ENCODE measurements around the gene SPOUT1. TPM values are rescaled to one million over a fixed set of nuclear protein-coding genes. Genes with fewer than 3 reads are reported as not detected.

Gene SPOUT1
- total RNA-seq, 1 experiment from 2014 or later: 38.5 TPM

- Histone ChIP-seq H3K36me3 (peaks cover 55% of the 10 kb centered on the region), H3K27me3 (no peaks in the 10 kb centered on the region), H3K4me3 (no peak overlapping the region), H3K27ac (no peak overlapping the region), H3K4me1 (0 out of 2 replicates have a peak, but pooled peaks cover 4% of the 10 kb centered on the region), H3K9me3 (replicated peaks) (no peaks in the 10 kb centered on the region)
- DNase-seq: no peak
These were observed 6.2 kb downstream of the SPOUT1 start for GRCh38 chr9:128823362-128823902.

- H3K4me1 ChIP-seq: 0 out of 2 replicates have a peak, but pooled peaks cover 4% of the 10 kb centered on the region
- DNase-seq: no peak
- H3K27me3 ChIP-seq: no peaks in the 10 kb centered on the region
- no peak overlapping the region for H3K27ac ChIP-seq
- H3K4me3 ChIP-seq: no peak overlapping the region
- no peaks in the 10 kb centered on the region for H3K9me3 ChIP-seq (replicated peaks)
- peaks cover 50% of the 10 kb centered on the region for H3K36me3 ChIP-seq
These were observed 7.1 kb downstream of the SPOUT1 start for GRCh38 chr9:128822407-128823042.

- no peak for DNase-seq
- no peaks in the 10 kb centered on the region for H3K9me3 ChIP-seq (replicated peaks)
- H3K4me1 ChIP-seq: 0 out of 2 replicates have a peak, but pooled peaks cover 4% of the 10 kb centered on the region
- no peak overlapping the region for H3K27ac ChIP-seq
- H3K4me3 ChIP-seq: no peak overlapping the region
- H3K27me3 ChIP-seq: no peaks in the 10 kb centered on the region
- H3K36me3 ChIP-seq: peaks cover 43% of the 10 kb centered on the region
These were observed 7.8 kb downstream of the SPOUT1 start for GRCh38 chr9:128821584-128822406.

GRCh38 chr9:128820665-128821583, 8.7 kb downstream of the SPOUT1 start:
- no peak for DNase-seq
- H3K4me3 ChIP-seq: no peak overlapping the region
- H3K36me3 ChIP-seq: peaks cover 36% of the 10 kb centered on the region

GRCh38 chr9:128819716-128820664, 9.6 kb downstream of the SPOUT1 start:
- 0 out of 2 replicates have a peak, but pooled peaks cover 4% of the 10 kb centered on the region for H3K4me1 ChIP-seq
- H3K36me3 ChIP-seq: peaks cover 29% of the 10 kb centered on the region
- no peaks in the 10 kb centered on the region for H3K9me3 ChIP-seq (replicated peaks)
- H3K4me3 ChIP-seq: no peak overlapping the region
- H3K27ac ChIP-seq: no peak overlapping the region
- no peak for DNase-seq
- H3K27me3 ChIP-seq: no peaks in the 10 kb centered on the region

More at GRCh38 chr9:128820665-128821583, 8.7 kb downstream of the SPOUT1 start:
- no peaks in the 10 kb centered on the region for H3K27me3 ChIP-seq
- 0 out of 2 replicates have a peak, but pooled peaks cover 4% of the 10 kb centered on the region for H3K4me1 ChIP-seq
- no peaks in the 10 kb centered on the region for H3K9me3 ChIP-seq (replicated peaks)
- H3K27ac ChIP-seq: no peak overlapping the region

- peak; percentile 61 to 67 for DNase-seq
- no peaks in the 10 kb centered on the region for H3K9me3 ChIP-seq (replicated peaks)
- no peak overlapping the region; the same call in 1 of the 2 replicates for H3K27ac ChIP-seq
- peak overlapping the region; percentile 69 for H3K4me3 ChIP-seq
- H3K4me1 ChIP-seq: 0 out of 2 replicates have a peak, but pooled peaks cover 4% of the 10 kb centered on the region
- H3K27me3 ChIP-seq: no peaks in the 10 kb centered on the region
- peaks cover 21% of the 10 kb centered on the region for H3K36me3 ChIP-seq
These were observed 10.5 kb downstream of the SPOUT1 start for GRCh38 chr9:128818839-128819715.

GRCh38 chr9:128818099-128818838, 11.3 kb downstream of the SPOUT1 start, which contains the start of gene ENDOG:
ENDOG (plus strand) TSS chr9:128818500; CDS start chr9:128818685, 185 bp downstream.
- H3K4me3 ChIP-seq: peak within 1 kb of the TSS; percentile 69
- H3K27ac ChIP-seq: peak within 1 kb of the TSS; percentile 49
- H3K4me1 ChIP-seq: 0 out of 2 replicates have a peak, but pooled peaks cover 4% of the 10 kb centered on the region
- H3K27me3 ChIP-seq: no peaks in the 10 kb centered on the region
- H3K36me3 ChIP-seq: peaks cover 17% of the 10 kb centered on the region
- H3K9me3 ChIP-seq (replicated peaks): no peaks in the 10 kb centered on the region
- DNase-seq: peak; percentile 98 to 99

GRCh38 chr9:128810873-128811272, 18.7 kb downstream of the SPOUT1 start:
- Histone ChIP-seq H3K27ac (no peak overlapping the region), H3K4me3 (no peak overlapping the region)
- DNase-seq: no peak

GRCh38 chr9:128809831-128810230, 19.8 kb downstream of the SPOUT1 start:
- H3K4me1 ChIP-seq: no peaks in the 10 kb centered on the region
- H3K4me3 ChIP-seq: no peak overlapping the region
- H3K27me3 ChIP-seq: no peaks in the 10 kb centered on the region
- H3K9me3 ChIP-seq (replicated peaks): no peaks in the 10 kb centered on the region
- H3K36me3 ChIP-seq: peaks cover 24% of the 10 kb centered on the region
- DNase-seq: no peak
- H3K27ac ChIP-seq: no peak overlapping the region

More at GRCh38 chr9:128810873-128811272, 18.7 kb downstream of the SPOUT1 start:
- peaks cover 14% of the 10 kb centered on the region for H3K36me3 ChIP-seq
- H3K27me3 ChIP-seq: no peaks in the 10 kb centered on the region
- H3K9me3 ChIP-seq (replicated peaks): no peaks in the 10 kb centered on the region
- H3K4me1 ChIP-seq: no peaks in the 10 kb centered on the region

- peaks cover 26% of the 10 kb centered on the region for H3K36me3 ChIP-seq
- no peaks in the 10 kb centered on the region for H3K4me1 ChIP-seq
- H3K4me3 ChIP-seq: no peak overlapping the region
- no peaks in the 10 kb centered on the region for H3K27me3 ChIP-seq
- no peak overlapping the region for H3K27ac ChIP-seq
- no peak for DNase-seq
- no peaks in the 10 kb centered on the region for H3K9me3 ChIP-seq (replicated peaks)
These were observed 20.5 kb downstream of the SPOUT1 start for GRCh38 chr9:128809036-128809599.

GRCh38 chr9:128808543-128808942, 21.1 kb downstream of the SPOUT1 start:
- DNase-seq: no peak
- H3K4me1 ChIP-seq: no peaks in the 10 kb centered on the region
- H3K27ac ChIP-seq: no peak overlapping the region
- H3K9me3 ChIP-seq (replicated peaks): no peaks in the 10 kb centered on the region
- no peak overlapping the region for H3K4me3 ChIP-seq
- H3K27me3 ChIP-seq: no peaks in the 10 kb centered on the region
- peaks cover 31% of the 10 kb centered on the region for H3K36me3 ChIP-seq

- no peaks in the 10 kb centered on the region for H3K27me3 ChIP-seq
- no peak for DNase-seq
- H3K4me3 ChIP-seq: no peak overlapping the region
- no peaks in the 10 kb centered on the region for H3K4me1 ChIP-seq
- no peak overlapping the region for H3K27ac ChIP-seq
- H3K9me3 ChIP-seq (replicated peaks): no peaks in the 10 kb centered on the region
- peaks cover 38% of the 10 kb centered on the region for H3K36me3 ChIP-seq
These were observed 21.8 kb downstream of the SPOUT1 start for GRCh38 chr9:128807827-128808226.
